NCI-H2196 treated with DMSO at 0.1 percent for 48 hours (cell line): ENCODE results near the gene MTURN.

Experiments
- DNase-seq: peaks from one replicate; lab custom pipeline; 2025; ENCODE audit not compliant: unreplicated experiment; lab: John Stamatoyannopoulos, UW

The MTURN gene

DNA sequence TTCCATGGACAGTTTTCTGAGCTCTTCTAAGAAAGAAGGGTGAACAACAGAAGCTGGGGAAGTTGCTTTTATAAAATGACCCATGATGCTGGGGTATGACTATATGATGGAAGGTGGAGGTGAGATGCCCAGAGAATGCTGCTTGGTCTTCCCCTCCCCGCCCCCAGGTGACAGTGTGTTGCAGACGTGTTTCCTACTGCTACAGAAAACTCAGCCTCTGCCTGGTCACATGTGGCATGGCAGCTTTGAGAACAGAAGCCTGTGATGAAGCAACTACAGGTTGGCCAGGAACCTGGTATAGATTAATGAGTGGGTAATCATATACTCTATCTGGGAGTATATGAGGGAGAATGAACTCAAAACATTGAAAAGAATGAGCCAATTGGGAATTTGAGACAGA, 67.1 kb downstream of the MTURN start:
- no peak for DNase-seq

GRCh38 chr7:30202671-30203070, 67.9 kb downstream of the MTURN start:
- DNase-seq: no peak

DNA sequence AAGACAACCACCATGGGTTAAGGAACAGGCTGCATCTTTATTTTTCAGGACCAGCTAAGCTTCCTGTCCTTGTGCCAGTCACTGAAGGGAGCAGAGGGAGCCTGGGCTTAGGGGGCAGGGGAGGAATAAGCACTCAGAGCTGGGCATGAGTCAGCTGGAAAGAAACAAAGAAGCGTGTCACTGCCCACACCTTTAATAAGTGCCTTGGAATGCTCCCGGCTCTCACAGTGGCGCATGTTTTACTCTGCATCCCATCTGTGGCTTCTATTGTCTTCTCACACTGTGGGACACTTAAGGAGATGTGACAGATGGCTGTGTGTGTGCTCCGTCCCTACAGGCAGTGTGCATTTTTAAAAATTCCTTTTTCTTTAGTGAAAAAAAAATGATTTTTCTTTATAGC, 71.7 kb downstream of the MTURN start:
- DNase-seq: no peak

DNA sequence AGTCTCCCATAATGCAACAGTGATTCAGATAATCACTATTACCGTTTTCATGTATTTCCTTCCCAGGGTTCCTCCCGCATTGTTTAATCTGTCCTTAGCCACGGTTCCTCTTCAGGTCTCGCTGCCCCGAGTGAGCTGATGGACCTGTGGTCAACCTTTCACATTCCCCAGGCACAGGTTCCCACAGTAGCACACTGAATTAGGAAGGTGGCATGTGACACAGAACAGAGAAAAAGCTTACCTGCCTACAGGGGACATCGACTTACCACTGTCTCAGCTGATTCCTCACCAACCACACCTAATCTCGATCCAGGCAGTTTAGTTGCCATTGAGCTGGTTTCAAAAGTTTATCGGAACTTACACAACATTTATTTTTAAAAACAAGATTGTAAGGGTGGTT, 72.2 kb downstream of the MTURN start:
- no peak for DNase-seq

- no peak for DNase-seq
Measured at GRCh38 chr7:30207376-30207775, 72.6 kb downstream of the MTURN start.

GRCh38 chr7:30209951-30210350, 75.2 kb downstream of the MTURN start:
- DNase-seq: no peak
